Measurements from ENCODE around the gene GFER.

DNA sequence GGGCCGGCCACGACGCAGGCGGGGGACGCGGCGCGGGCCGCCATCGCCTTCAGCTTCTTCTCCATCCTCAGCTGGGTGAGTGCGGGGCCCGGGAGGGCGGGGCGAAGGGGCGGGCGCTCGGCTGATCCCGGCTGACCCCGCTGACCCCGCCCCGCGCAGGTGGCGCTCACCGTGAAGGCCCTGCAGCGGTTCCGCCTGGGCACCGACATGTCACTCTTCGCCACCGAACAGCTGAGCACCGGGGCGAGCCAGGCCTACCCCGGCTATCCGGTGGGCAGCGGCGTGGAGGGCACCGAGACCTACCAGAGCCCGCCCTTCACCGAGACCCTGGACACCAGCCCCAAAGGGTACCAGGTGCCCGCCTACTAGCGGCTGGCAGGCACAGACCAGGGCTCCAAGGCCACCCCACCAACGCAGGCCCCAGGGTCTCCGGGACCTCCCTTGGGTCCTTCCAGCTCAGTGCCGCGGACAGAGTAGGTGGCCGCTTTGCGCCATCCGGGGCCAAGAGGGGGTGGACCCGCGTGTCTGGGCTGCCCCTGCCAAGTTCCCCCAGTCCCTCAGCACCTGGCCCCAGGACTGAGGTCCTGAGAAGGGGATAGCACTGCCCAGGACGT lies 8.8 kb downstream of the GFER start:
- TF ChIP-seq CTCF (IDR thresholded peaks at IDR 0.05; ENCODE audit: low read depth, low read length, missing input control) (no peak), SP1 (IDR thresholded peaks at IDR 0.05) (no peak), JUND (IDR thresholded peaks at IDR 0.05) (no peak), RAD21 (IDR thresholded peaks at IDR 0.05) (no peak), MAX (IDR thresholded peaks at IDR 0.05) (no peak), GABPA (IDR thresholded peaks at IDR 0.05 in 1 of 2, conservative IDR thresholded peaks at IDR 0.05 in 1 of 2) (no peak), TAF1 (conservative IDR thresholded peaks at IDR 0.05) (no peak), YY1 (IDR thresholded peaks at IDR 0.05) (no peak), FOXA1 (IDR thresholded peaks at IDR 0.05) (no peak), NR2F2 (IDR thresholded peaks at IDR 0.05) (no peak), EGR1 (IDR thresholded peaks at IDR 0.05; ENCODE audit: low read depth in 2 of 2) (no peak), ZBTB33 (IDR thresholded peaks at IDR 0.05) (no peak)
- TF ChIP-seq, protein P1, sequence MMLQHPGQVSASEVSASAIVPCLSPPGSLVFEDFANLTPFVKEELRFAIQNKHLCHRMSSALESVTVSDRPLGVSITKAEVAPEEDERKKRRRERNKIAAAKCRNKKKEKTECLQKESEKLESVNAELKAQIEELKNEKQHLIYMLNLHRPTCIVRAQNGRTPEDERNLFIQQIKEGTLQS (IDR thresholded peaks at IDR 0.05) = no peak
- TF ChIP-seq, protein P2, sequence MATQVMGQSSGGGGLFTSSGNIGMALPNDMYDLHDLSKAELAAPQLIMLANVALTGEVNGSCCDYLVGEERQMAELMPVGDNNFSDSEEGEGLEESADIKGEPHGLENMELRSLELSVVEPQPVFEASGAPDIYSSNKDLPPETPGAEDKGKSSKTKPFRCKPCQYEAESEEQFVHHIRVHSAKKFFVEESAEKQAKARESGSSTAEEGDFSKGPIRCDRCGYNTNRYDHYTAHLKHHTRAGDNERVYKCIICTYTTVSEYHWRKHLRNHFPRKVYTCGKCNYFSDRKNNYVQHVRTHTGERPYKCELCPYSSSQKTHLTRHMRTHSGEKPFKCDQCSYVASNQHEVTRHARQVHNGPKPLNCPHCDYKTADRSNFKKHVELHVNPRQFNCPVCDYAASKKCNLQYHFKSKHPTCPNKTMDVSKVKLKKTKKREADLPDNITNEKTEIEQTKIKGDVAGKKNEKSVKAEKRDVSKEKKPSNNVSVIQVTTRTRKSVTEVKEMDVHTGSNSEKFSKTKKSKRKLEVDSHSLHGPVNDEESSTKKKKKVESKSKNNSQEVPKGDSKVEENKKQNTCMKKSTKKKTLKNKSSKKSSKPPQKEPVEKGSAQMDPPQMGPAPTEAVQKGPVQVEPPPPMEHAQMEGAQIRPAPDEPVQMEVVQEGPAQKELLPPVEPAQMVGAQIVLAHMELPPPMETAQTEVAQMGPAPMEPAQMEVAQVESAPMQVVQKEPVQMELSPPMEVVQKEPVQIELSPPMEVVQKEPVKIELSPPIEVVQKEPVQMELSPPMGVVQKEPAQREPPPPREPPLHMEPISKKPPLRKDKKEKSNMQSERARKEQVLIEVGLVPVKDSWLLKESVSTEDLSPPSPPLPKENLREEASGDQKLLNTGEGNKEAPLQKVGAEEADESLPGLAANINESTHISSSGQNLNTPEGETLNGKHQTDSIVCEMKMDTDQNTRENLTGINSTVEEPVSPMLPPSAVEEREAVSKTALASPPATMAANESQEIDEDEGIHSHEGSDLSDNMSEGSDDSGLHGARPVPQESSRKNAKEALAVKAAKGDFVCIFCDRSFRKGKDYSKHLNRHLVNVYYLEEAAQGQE (IDR thresholded peaks at IDR 0.05) = no peak
